Activated CD4-positive, alpha-beta T cell treated with anti-CD3 and anti-CD28 coated beads, Interleukin-2, amount 50 U/mL, for 48 hours (primary cell): ENCODE results near the gene ZNF41.
"Not testable (repeated sequence)": the region's sequence is repeated elsewhere in the genome, so short reads cannot be mapped to it uniquely, and the experiment has no call there.

Experiments
- DNase-seq, 2 experiments: peaks; one replicate each; pipeline ENCODE4 v3.0.0-alpha.2; 2020

The ZNF41 gene

DNA sequence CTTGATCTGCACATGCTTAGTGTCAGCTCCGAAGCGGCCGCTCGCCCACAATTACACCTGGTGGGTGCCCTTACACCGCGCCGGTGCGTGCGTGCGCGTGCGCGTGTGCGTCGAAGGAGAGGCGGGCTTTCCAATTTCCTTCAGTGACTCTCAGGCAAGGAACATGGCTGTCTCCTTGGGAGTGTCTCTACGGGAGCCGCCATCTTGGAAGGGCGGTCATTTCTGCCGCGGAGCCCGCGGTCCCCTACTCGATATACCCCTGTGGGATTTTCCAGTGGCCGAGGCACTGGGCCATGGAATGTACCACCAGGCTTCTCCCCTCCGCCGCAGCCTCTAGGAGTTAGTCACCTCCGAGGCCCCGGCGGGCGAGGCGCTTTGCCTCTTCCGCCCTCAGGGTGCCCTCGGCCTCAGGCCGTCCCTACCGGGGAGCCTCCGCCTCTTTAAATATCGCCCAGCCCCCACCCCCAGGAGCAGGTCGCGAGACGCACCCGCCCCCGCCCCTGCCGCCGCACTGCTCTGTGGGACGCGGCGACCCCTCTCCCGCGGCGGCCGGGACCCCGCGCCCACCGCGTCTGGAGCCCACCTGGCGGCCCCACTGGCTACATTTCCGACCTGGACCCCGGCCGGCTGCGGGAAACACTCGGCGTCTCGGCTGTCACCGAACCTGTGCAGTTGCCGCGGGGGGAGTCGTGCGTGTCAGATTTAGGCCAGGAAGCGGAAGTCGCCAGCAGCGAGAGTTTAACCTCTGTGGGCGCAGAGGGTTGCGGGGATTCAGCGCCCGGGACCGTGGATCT lies at the start of gene ZNF41:
Gene ZNF41 (minus strand): TSS at position 711 of the 794 bp plus-strand sequence. CDS start 15,741 bp downstream, outside the sequence.
- DNase-seq = peak; percentile 75 to 81

DNA sequence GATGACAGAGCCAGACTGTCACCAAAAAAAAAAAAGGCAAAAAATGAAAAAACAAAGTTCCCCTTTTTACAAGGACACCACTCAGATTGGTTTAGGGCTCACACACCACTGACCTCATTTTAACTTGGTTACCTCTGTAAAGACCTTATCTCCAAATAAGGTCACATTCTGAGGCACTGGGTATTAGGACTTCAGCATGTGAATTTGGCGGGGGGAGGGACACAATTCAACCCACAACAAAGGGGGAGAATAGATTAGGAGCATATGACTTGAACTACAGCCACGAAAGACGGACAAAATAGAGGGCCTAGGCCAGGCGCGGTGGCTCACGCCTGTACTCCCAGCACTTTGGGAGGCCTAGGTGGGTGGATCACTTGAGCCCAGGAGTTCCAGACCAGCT lies 47.0 kb upstream of the ZNF41 start:
- no peak for DNase-seq

- DNase-seq = no peak
Observed at GRCh38 chrX:47529548-47529947, 46.5 kb upstream of the ZNF41 start.

DNA sequence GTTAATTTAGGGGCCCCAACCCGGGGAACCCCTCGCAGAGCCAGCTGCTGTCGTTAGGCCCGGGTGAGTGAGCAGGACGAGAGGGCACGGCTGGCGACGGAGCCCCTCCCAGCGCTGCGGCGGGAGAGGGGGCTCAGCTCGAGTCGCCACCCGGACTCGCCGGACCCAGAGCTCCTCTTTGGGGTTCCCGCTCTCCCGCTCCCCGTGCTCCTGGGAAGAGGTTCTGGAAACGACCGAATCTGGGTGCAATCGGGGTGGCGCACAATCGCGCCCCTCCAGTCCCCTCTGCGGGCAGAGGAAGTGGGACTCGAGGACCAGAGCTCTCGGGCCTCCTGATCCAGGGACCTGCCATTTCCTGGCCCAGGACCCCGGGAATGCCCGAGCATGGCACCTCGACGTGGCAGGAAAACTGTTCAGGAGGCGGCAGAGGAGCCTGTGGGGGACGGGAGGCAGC lies 40.7 kb upstream of the ZNF41 start:
- DNase-seq = no peak

- DNase-seq = peak; percentile 83 to 87
Observed at GRCh38 chrX:47523297-47523696, 40.3 kb upstream of the ZNF41 start.

- no peak for DNase-seq
Observed at GRCh38 chrX:47518144-47518543, 35.1 kb upstream of the ZNF41 start.

- no peak for DNase-seq
Observed at GRCh38 chrX:47515941-47516665, 33.1 kb upstream of the ZNF41 start.

- DNase-seq = no peak
Observed at GRCh38 chrX:47514533-47515235, 31.7 kb upstream of the ZNF41 start.

GRCh38 chrX:47513034-47513965 lies 30.3 kb upstream of the ZNF41 start:
- DNase-seq = peak; percentile 3 to 8

DNA sequence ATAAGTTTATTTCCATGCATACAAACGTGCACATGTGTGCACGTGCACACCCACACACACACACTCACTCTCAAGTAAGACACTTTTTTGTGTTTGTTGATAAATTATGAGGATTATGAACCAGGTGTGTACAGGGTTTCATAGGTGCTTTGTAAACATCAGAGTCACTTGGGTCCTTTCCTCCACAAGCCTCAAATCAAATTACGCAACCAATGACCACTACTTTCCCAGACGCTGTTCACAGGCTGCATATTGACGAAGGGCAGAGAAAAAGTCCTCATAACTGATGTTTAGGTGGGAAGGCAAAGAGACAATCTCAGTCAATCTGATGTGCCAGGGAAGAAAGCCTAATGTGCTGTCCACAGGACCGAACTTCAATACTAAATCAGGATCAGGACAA lies 29.4 kb upstream of the ZNF41 start:
- DNase-seq = not testable (repeated sequence)

DNA sequence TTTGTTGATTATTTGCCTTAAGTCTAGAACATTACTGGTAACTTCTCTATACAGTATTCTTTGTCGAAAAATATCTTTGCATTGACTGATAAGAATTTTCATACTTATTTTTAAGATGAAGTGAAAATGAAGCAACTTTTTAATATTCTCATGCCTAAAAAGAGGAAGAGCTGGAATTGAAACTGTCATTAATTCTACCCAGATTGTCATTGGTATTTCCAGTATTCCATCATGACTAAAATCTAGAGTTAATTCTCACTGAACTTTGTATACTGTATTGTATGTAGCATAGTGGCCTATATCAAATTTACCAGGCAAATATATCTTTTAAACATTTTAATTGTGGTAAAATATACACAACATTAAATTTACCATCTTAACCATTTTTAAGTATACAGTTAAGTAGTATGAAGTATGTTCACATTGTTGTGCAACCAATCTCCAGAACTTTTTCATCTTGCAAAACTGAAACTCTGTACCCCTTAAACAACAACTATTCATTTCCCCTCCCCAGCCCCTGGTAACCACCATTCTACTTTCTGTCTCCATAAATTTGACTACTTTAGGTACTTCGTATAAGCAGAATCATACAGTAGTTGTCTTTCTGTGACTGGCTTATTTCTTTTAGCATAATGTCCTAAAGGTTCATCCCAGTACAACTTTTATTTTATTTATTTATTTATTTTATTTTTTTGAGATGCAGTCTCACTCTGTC lies 24.3 kb upstream of the ZNF41 start:
- DNase-seq = no peak

- DNase-seq = no peak
Observed at GRCh38 chrX:47503151-47503550, 20.1 kb upstream of the ZNF41 start.

GRCh38 chrX:47502316-47503125 lies 19.5 kb upstream of the ZNF41 start:
- no peak for DNase-seq

DNA sequence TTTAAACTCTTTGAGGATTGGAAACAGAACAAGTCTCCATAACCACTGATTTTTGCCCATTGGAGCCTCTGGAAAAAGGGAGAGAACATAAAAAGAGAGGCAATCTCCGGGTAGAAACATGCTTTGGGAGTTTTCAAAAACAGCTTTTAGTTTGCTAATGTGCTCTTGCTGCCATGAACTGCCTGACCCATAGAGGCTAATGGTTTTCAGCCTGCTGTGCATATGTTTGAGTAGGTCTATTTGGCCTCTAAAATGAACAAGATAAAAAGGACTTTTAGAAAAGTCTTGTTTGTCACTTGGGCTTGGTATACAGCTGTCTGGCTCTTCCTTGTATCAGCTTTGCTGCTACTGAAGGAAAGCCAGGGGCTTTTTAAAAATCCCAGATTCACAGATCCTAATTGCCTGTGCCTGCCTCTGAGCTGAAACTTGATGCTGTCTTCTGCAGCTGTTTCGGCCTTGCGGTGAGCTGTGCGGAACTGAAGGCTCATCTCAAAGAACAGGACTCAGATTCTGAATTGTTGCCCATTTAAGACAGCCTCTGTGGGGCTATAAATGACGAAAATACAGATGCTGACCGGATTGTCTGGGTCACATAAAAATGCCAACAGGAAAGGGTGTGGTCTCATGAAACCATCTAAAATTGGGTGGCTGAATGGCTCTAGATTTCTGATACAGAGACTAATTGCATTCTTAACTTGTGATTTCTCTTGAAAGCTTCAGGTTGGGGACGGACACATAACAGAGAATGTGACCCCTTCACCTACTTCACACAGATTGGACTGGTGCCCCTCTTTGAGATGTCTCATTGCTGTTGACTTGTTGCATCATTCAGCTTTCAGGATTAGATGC lies 18.4 kb upstream of the ZNF41 start:
- DNase-seq = no peak

DNA sequence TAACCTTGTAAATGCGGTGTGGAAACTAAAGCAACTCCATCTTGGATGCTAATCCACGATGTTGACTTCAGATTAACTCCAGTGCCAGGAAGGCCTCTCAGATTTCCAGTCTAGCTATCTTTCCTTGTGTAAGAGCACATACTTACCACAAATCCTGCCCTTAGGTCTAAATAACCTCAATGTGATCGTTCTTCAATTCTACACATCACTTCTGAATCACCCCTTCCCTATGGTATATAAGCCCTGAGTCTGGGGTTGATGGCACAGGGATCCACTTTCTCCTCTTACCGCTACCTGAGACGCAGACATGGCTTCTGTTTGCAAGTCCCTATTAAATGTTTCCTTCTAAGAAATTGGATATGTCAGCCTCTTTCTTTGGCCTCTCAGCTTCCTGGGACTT lies 17.5 kb upstream of the ZNF41 start:
- no peak for DNase-seq

DNA sequence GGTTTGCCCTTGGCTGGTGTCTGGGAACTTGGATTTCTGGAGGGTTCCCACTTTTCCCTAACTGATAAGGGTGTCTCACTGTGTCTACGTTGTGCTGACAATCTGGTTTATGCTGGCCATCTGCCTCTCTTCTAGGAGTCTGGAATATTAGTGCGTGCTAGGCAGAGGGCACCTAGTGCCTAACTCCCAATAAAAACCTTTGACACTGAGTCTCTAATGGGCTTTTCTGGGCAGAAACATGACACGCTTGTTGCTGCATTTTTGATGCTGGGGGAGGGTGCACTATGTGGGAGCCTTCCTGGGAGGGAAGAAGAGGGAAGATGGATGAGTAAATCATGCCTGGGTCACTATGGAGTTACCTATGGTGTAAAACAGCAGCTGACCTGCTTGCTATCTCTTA lies 16.3 kb upstream of the ZNF41 start:
- DNase-seq = no peak

- DNase-seq = no peak
Observed at GRCh38 chrX:47498411-47498810, 15.4 kb upstream of the ZNF41 start.

GRCh38 chrX:47497271-47497888 lies 14.4 kb upstream of the ZNF41 start:
- no peak for DNase-seq

GRCh38 chrX:47492133-47492532 lies 9.1 kb upstream of the ZNF41 start:
- not testable (repeated sequence) for DNase-seq
